IPS-NIHi7 (cell line): ENCODE results near the gene CHST15.
A peak's percentile ranks its signal among the peaks of the same experiment; 100 is the strongest.

Experiments used
- DNase-seq: peaks from one replicate; pipeline ENCODE4 v3.0.0; 2012; ENCODE audit warnings: mixed read lengths; ENCODE audit errors: extremely low spot score

The CHST15 gene

GRCh38 chr10:124011464-124011863 is 81.9 kb downstream of the CHST15 start:
- DNase-seq, result no peak

GRCh38 chr10:124010563-124011131 is 82.8 kb downstream of the CHST15 start:
- DNase-seq, result peak; percentile 97

- DNase-seq, result no peak
Measured at GRCh38 chr10:124010024-124010423, 83.4 kb downstream of the CHST15 start.

GRCh38 chr10:124009231-124010015 is 84.0 kb downstream of the CHST15 start:
- no peak for DNase-seq

- no peak for DNase-seq
Measured at GRCh38 chr10:124008681-124009080, 84.7 kb downstream of the CHST15 start.

GRCh38 chr10:124008187-124008586 is 85.2 kb downstream of the CHST15 start:
- no peak for DNase-seq

GRCh38 chr10:124007773-124008145 is 85.6 kb downstream of the CHST15 start:
- no peak for DNase-seq

GRCh38 chr10:124007102-124007772 is 86.2 kb downstream of the CHST15 start:
- DNase-seq, result no peak

- no peak for DNase-seq
Measured at GRCh38 chr10:124006526-124006925, 86.9 kb downstream of the CHST15 start.

GRCh38 chr10:124005991-124006392 is 87.4 kb downstream of the CHST15 start:
- DNase-seq, result no peak

GRCh38 chr10:124005091-124005490 is 88.3 kb downstream of the CHST15 start:
- no peak for DNase-seq

- DNase-seq, result no peak
Measured at GRCh38 chr10:124004663-124005004, 88.8 kb downstream of the CHST15 start.

GRCh38 chr10:124003871-124004662 is 89.3 kb downstream of the CHST15 start:
- no peak for DNase-seq

GRCh38 chr10:124003481-124003870 is 89.9 kb downstream of the CHST15 start:
- DNase-seq, result peak; percentile 1

GRCh38 chr10:124003070-124003419 is 90.4 kb downstream of the CHST15 start:
- DNase-seq, result peak; percentile 5

GRCh38 chr10:124002391-124003069 is 90.9 kb downstream of the CHST15 start:
- DNase-seq, result peak; percentile 4

GRCh38 chr10:124001391-124002148 is 91.8 kb downstream of the CHST15 start:
- peak; percentile 3 for DNase-seq

GRCh38 chr10:124000792-124001201 is 92.6 kb downstream of the CHST15 start:
- peak; percentile 3 for DNase-seq

GRCh38 chr10:123999956-124000615 is 93.3 kb downstream of the CHST15 start:
- peak; percentile 2 for DNase-seq

- DNase-seq, result peak; percentile 4
Measured at GRCh38 chr10:123999261-123999660, 94.1 kb downstream of the CHST15 start.
